Endometrial microvascular endothelial cells (primary cell): Measurements from ENCODE around the gene CORIN. TPM values are rescaled to one million over a fixed set of nuclear protein-coding genes. Genes with fewer than 3 reads are reported as not detected.
"Not testable (repeated sequence)": the region's sequence is repeated elsewhere in the genome, so short reads cannot be mapped to it uniquely, and the experiment has no call there.

Experiments used
- in situ Hi-C: cut with HindIII; loops from 2 replicates; pipeline ENCODE4 v1.10.0; 2017; ENCODE audit warnings: low sequenced_read_pairs, low pct_unique_long_range_greater_than_20kb; ENCODE audit errors: inconsistent ontology term
- total RNA-seq: library from RNA; depleted of rRNA; stranded (reverse); fragments of >200 nt; gene quantifications from one replicate; pipeline ENCODE4 v1.2.3, GENCODE V29; 2015; ENCODE audit errors: inconsistent ontology term

The CORIN gene
- total RNA-seq, 1 donor from 2014 or later, result 0.28 TPM

DNA sequence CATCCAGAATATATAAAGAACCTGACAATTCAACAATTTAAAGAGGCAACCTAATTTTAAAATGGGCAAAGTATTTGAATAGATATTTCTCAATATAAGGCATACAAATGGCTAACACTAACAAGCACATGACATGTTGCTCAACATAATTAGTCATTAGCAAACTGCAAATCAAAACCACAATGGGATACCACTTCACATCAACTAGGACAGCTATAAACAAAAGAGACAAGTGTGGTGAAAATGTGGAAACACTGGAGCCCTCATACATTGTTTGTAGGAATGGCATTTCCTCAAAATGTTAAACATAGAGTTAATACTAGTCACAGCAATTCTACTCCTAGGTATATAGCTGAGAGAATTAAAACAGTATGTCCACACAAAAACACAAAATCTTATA lies 96.7 kb downstream of the CORIN start:
- in situ Hi-C loops, result no loop called here

DNA sequence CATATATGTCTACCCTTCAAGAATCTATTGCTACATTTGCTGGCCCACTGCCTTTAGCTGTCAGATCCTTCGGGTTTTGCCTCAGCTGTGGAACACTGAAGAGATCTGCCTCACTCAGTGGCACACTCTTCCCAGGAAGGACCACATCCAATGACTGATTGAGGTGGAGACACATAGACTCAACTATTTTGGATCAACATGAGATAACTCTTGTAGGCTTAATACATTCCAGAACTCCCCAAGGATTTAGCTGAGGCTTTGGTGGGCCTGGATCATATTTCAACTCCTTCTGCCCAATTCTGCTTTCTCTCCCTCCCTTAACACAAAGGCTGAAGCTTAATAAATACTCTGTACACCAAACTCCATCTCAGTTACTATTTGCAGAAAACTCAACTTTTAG lies 100.5 kb downstream of the CORIN start:
- in situ Hi-C loops, result no loop called here

DNA sequence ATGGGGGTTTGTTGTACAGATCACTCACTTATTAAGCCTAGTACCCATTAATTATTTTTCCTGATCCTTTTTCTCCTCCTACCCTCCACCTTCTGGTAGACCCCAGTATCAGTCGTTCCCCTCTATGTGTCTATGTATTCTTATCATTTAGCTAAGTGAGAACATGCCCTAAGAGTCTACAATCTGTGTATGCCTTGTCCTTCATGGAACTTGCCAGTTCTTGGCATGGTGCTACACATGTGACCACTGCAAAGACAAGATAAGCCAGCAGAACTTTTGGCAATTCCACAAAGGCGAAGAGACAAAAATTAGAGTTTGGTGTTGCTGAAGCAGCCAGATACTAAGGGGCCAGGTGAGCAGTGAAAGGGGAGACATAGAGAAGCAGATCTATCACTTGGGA lies 101.3 kb downstream of the CORIN start:
- in situ Hi-C loops, result no loop called here

- in situ Hi-C loops, result no loop called here
Observed at GRCh38 chr4:47736146-47736545, 101.7 kb downstream of the CORIN start.

DNA sequence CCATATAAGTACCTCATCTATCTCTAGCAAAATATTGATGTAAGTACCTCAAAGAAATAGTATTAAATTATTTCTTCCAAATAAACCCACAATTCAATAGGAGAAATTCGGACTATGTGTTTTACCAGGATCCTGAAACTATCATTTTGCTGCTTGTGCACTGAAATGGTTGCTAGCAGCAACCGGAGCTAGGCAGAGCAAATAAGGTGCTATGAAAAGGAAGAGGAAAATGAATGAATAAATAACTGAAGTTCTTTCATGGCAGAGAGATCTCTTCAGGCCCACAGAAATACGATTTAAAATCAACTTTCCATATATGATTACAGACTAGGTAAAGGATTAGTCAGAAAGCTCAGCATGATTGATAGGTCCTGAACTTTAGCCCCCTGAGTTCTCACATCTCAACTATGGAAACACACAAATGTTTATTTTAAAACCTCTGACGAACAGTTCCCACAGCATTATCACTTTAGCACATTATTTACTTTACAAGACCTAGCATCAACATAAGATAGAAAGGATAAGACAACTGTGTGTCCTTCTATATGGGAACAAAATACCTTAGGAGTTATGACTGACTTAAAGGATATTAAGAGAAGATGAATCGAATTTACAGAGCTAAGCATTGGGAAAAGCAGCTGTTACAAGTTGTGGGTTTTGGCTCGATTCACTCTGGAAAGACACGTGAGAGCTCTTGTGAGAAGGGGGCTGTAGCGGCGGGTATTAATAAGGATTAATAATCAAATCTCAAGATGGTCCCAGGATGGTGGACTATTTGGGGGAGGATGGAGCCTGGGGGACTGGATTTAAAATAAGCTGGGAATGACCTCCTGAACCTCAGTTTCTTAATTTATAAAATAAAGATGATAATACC lies 104.3 kb downstream of the CORIN start:
- in situ Hi-C loops, result no loop called here

DNA sequence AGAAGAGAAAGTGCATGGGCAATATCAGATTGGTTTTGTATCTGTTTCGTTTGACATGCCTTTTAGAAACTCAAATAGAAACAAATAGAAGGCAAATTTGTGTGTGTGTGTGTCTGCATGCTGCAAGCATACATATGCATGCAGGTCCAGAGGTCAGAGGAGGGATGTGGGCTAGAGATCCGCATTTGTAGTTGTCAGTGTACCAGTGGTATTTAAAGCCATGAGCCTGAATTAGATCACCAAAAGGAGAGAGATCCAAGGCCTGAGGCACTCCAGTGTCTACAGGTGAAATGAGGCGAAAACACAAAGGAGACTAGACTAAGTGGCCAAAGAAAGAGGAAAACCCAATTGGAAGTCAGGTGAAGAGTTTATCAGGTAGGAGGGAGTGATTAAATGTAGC lies 106.7 kb downstream of the CORIN start:
- in situ Hi-C loops, result no loop called here

GRCh38 chr4:47729131-47729680 lies 108.7 kb downstream of the CORIN start:
- in situ Hi-C loops, result no loop called here

DNA sequence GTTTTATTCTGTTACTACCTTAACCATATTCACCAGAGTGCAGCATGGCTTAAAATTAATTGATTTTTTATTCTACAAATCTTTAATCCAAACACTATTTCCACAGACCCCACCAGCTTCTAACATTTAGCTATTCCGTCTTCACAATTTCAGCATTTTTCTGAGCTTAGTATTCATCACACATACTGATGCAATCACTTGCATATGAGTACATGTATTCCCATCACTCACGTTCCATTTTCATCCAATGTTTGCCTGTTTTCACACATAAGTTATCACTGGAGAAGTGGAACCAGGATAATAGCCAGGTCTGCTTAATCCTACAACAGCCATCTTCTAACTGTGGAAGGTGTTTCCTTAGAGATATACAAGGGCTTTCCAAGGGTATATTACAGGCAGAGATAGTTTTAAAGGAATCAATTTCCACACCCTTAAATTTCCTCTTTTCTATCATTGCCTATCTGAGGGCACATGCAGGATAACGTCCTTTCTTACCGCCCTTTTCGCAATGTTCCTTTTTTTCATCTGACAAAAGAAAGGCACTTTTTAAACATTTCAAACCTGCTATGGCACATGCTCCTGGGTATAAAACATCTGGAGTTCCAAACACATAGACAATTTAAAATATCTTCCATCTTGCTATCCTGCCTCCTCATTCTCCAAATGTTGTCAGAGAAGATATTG lies 115.8 kb downstream of the CORIN start:
- in situ Hi-C loops, result no loop called here

GRCh38 chr4:47721485-47721884 lies 116.4 kb downstream of the CORIN start:
- in situ Hi-C loops, result no loop called here

DNA sequence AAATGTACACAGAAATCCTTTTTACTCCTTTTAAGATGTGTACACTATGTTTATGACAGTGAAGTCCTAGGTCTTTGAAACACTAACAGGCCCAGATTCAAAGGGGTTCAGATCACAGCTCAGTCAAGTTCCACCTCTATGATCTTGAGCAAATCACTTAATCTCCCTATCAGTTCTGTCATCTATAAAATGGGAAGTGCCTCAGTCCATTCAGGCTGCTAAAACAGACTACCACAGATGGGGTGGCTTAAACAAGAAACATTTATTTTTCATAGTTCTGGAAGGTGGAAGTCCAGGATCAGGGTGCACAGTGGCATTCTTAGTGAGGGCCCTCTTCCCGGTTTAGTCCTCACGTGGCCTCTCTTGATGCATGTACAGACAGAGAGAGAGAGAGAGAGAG lies 117.1 kb downstream of the CORIN start:
- in situ Hi-C loops, result no loop called here

DNA sequence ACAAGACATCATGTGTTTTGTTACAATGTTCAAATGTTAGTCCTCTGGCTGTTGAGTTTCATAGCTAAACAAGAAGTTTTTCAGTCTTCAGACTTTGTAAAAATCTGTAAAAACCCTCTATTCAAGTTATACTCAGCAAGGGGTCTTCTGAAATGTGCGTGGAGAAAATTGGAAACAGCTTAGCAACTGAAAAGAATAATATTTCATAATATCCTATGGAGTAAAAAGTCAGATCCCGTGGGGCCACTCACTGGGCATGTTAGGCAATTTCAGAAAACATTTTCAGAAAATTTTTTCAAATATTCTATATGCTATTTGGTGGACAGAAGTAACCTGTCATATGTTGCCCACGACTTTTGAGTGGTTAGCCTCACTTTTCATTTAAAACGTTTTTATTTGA lies 118.3 kb downstream of the CORIN start:
- in situ Hi-C loops, result no loop called here

DNA sequence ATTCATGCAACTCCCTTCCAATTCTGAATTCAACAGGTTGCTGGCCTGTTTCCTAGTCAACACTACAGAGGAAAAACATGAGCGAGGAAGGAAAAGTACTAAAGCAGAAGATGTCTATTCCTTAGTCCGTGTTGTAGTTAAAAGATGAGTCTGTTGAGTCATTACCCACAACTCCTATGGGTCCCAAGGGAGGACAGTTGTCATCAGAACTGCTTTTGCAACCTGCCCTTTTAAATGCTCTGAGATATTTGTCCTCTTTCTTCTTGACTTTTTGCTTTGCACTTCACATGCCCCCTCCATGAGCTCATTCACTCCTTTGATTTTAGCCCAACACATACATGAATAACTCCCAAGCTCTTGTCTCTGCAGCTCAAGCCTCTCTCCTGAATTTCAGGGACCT lies 119.2 kb downstream of the CORIN start:
- in situ Hi-C loops, result no loop called here

DNA sequence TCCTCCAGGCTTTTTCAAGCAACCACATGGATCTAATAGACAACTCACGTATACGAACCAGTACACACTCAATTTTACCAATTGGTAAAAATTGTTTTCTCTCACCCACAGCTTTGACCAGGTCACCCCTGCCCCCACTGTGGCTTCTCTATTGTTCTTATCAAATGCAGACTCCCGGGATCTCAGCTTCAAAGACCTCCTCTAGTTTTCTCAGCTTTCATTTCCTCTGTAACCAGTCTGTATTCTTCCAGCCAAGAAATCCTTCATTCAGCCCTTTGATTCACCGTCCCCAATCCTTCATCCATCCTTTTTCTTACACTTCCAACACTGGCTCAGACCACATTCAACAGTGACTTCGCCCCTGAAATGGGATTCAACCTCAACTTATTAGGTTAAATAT lies 120.7 kb downstream of the CORIN start:
- in situ Hi-C loops, result no loop called here

- in situ Hi-C loops, result no loop called here
Observed at GRCh38 chr4:47715716-47716416, 122.0 kb downstream of the CORIN start.

DNA sequence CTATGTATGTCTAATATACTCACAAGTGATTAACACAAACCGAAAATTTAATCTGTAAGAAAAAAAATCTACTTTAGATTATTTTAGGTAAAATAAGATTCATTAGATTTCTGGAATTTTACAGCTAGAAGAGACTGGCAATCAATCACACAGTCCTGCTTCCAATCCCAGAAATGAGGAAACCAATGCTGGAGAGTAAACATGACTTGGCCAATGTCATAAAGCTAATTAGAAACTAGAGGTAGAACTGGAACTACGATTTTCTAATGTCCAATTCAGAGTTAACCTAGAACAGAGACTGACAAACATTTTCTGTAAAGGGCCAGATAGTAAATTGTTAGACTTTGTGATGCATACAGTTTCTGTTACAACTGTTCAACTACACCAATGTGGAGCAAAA lies 123.6 kb downstream of the CORIN start:
- in situ Hi-C loops, result no loop called here

- in situ Hi-C loops, result no loop called here
Observed at GRCh38 chr4:47713129-47713834, 124.6 kb downstream of the CORIN start.

DNA sequence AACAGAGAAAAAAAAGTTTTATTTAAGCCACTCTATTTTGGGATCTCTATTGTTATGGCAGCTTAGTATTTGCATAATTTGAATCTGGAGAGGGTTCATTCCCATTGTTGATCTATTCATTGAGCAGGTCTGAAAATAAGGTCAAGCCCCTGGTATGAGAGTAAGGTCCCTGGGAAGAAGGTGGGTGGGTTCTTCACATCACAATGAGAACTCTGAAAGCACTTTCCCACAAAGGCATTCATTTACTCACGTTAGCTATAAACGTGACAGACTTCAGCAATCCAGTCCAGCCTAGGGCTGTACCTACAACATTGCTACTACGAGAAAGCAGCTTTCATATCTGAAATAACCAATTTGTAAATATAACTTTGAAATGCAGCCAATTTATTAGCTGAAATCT lies 126.2 kb downstream of the CORIN start:
- in situ Hi-C loops, result no loop called here

DNA sequence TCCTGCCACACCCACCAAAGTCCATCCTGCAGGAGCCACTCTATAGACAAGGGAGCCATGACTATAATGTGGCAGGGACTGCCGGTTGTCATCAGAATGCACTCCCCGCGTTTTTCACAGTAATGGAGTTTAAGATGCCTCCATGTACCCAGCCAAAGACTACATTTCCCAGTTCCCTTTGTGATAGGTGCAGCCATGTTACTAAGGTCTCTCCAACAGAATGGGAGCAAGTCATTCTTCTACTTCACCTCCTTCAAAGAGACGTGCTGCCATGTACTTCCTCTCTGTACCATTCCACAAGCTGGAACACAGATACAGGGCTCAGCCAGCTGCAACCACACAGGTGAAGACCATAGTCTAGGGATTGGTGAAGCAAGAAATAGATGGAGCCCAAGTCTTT lies 126.7 kb downstream of the CORIN start:
- in situ Hi-C loops, result no loop called here

- in situ Hi-C loops, result not testable (repeated sequence)
Observed at GRCh38 chr4:47706352-47706751, 131.5 kb downstream of the CORIN start.
